GM23338 (cell line): ENCODE results near the gene CHMP3.

ENCODE experiments used
- CREB1 ChIP-seq: fragments of 250-450 bp; sonication (Bioruptor Pico); IDR thresholded peaks from 2 replicates; pipeline ENCODE4 v1.5.0; 2020; ENCODE audit warnings: low read depth, mild to moderate bottlenecking, moderate library complexity
- EZH2 ChIP-seq: fragments of 200-600 bp; sonication (generic); IDR thresholded peaks from one replicate; pipeline ENCODE4 v1.8.0; 2017; ENCODE audit warnings: antibody characterized with exemption, mild to moderate bottlenecking, low read depth; ENCODE audit not compliant: unreplicated experiment
- EZH2phosphoT487 ChIP-seq: fragments of 200-600 bp; sonication (generic); IDR thresholded peaks from one replicate; pipeline ENCODE4 v1.8.1; 2018; ENCODE audit warnings: antibody characterized with exemption; ENCODE audit not compliant: unreplicated experiment
- JUNB ChIP-seq: IDR thresholded peaks from one replicate; pipeline ENCODE4 v1.6.1; 2016; ENCODE audit warnings: antibody characterized with exemption; ENCODE audit not compliant: unreplicated experiment
- POLR2AphosphoS5 ChIP-seq: IDR thresholded peaks from 2 replicates; pipeline ENCODE4 v1.6.1; 2016; ENCODE audit warnings: antibody characterized with exemption, low read depth
- TF ChIP-seq, protein P1 (sequence below), 2 experiments: fragments of 200-600 bp in 1 of 2; sonication (generic) in 1 of 2; conservative IDR thresholded peaks; 2 replicates each; pipeline versions ENCODE4 v1.5.1 to v1.6.1; 2016 to 2017; ENCODE audit warnings: antibody characterized with exemption in 2 of 2, low read depth in 2 of 2, mild to moderate bottlenecking in 2 of 2, moderate library complexity in 1 of 2
- TF ChIP-seq, protein P2 (sequence below): IDR thresholded peaks from one replicate; pipeline ENCODE4 v1.6.1; 2018; ENCODE audit warnings: antibody characterized with exemption; ENCODE audit not compliant: unreplicated experiment
- TF ChIP-seq, protein P3 (sequence below): IDR thresholded peaks from 2 replicates; pipeline ENCODE4 v1.6.1; 2016; ENCODE audit warnings: antibody characterized with exemption

DNA sequence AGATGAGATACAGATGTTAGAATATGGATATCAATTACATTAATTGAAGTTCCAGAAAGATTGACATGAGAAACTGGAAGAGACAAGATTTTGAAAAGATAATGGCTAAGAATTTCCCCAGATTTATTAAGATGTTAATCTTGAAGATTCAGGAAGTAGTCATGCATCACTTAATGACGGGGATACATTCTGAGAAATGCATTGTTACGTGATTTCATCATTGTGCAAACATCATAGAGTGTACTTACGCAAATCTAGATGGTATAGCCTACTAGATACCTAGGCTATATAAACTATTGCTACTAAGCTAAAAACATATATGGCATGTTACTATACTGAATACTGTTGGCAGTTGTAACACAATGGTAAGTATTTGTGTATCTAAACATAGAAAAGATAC is 6.8 kb upstream of the CHMP3 start:
- TF ChIP-seq, protein P1, sequence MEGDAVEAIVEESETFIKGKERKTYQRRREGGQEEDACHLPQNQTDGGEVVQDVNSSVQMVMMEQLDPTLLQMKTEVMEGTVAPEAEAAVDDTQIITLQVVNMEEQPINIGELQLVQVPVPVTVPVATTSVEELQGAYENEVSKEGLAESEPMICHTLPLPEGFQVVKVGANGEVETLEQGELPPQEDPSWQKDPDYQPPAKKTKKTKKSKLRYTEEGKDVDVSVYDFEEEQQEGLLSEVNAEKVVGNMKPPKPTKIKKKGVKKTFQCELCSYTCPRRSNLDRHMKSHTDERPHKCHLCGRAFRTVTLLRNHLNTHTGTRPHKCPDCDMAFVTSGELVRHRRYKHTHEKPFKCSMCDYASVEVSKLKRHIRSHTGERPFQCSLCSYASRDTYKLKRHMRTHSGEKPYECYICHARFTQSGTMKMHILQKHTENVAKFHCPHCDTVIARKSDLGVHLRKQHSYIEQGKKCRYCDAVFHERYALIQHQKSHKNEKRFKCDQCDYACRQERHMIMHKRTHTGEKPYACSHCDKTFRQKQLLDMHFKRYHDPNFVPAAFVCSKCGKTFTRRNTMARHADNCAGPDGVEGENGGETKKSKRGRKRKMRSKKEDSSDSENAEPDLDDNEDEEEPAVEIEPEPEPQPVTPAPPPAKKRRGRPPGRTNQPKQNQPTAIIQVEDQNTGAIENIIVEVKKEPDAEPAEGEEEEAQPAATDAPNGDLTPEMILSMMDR (conservative IDR thresholded peaks at IDR 0.05; ENCODE audit: low read depth in 2 of 2) = no peak
- TF ChIP-seq EZH2 (no peak), POLR2AphosphoS5 (no peak), EZH2phosphoT487 (no peak), CREB1 (CRISPR knock-in tag) (no peak), JUNB (no peak)
- TF ChIP-seq, protein P2, sequence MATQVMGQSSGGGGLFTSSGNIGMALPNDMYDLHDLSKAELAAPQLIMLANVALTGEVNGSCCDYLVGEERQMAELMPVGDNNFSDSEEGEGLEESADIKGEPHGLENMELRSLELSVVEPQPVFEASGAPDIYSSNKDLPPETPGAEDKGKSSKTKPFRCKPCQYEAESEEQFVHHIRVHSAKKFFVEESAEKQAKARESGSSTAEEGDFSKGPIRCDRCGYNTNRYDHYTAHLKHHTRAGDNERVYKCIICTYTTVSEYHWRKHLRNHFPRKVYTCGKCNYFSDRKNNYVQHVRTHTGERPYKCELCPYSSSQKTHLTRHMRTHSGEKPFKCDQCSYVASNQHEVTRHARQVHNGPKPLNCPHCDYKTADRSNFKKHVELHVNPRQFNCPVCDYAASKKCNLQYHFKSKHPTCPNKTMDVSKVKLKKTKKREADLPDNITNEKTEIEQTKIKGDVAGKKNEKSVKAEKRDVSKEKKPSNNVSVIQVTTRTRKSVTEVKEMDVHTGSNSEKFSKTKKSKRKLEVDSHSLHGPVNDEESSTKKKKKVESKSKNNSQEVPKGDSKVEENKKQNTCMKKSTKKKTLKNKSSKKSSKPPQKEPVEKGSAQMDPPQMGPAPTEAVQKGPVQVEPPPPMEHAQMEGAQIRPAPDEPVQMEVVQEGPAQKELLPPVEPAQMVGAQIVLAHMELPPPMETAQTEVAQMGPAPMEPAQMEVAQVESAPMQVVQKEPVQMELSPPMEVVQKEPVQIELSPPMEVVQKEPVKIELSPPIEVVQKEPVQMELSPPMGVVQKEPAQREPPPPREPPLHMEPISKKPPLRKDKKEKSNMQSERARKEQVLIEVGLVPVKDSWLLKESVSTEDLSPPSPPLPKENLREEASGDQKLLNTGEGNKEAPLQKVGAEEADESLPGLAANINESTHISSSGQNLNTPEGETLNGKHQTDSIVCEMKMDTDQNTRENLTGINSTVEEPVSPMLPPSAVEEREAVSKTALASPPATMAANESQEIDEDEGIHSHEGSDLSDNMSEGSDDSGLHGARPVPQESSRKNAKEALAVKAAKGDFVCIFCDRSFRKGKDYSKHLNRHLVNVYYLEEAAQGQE = no peak
- TF ChIP-seq, protein P3, sequence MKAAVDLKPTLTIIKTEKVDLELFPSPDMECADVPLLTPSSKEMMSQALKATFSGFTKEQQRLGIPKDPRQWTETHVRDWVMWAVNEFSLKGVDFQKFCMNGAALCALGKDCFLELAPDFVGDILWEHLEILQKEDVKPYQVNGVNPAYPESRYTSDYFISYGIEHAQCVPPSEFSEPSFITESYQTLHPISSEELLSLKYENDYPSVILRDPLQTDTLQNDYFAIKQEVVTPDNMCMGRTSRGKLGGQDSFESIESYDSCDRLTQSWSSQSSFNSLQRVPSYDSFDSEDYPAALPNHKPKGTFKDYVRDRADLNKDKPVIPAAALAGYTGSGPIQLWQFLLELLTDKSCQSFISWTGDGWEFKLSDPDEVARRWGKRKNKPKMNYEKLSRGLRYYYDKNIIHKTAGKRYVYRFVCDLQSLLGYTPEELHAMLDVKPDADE = no peak
